K562 (cell line): Measurements from ENCODE around the gene BTLA. TPM values are rescaled to one million over a fixed set of nuclear protein-coding genes. Genes with fewer than 3 reads are reported as not detected.

Experiments
- ATAC-seq: fragments of 200-7000 bp; cut with Tn5 transposase; 3 replicates; pipeline ENCODE4 v1.9.1; 2020; ENCODE audit warnings: moderate library complexity
- BruUV-seq: library from RNA; stranded (reverse); fragments of 400-500 nt; replicated peaks from 2 replicates; lab custom pipeline; 2021; lab: Mats Ljungman, UMichigan
- CTCF ChIA-PET: fragments of 300-600 bp; formaldehyde crosslinking; extraction: SDS; loops from one replicate; lab custom pipeline; 2021; ENCODE audit warnings: low intra/inter-chr PET ratio; lab: Yijun Ruan, JAX
- POLR2A ChIA-PET: fragments of 300-600, 350-650 bp; sonication (Branson Sonifier 250); formaldehyde crosslinking; extraction: SDS; loops from one replicate; lab custom pipeline; 2021; ENCODE audit warnings: antibody characterized with exemption, inconsistent platforms; lab: Yijun Ruan, JAX
- DNase-seq, 4 experiments: peaks; one replicate each; pipeline versions ENCODE4 v3.0.0 to v3.0.0-alpha.2; 2011 to 2018; ENCODE audit warnings: low spot score in 3 of 4, mixed read lengths in 3 of 4; ENCODE audit errors: extremely low read depth in 1 of 4
- FAIRE-seq: peaks from 2 replicates; lab custom pipeline; 2011; peaks lifted over from hg19 to GRCh38; lab: Jason Lieb, UNC
- H2AFZ ChIP-seq: 2 replicates; pipeline ENCODE4 v1.6.0; 2011; ENCODE audit warnings: low read depth, low read length, control low read depth, inconsistent platforms
- H3K27ac ChIP-seq: fragments of 200-600 bp; 3 replicates; pipeline ENCODE4 v1.8.0; 2011; ENCODE audit warnings: low read depth, mild to moderate bottlenecking, control low read depth, inconsistent platforms, low read length, moderate library complexity, mixed read lengths; ENCODE audit errors: extremely low read depth
- H3K27me3 ChIP-seq, 2 experiments: fragments of 300-600 bp in 1 of 2; 2 replicates in 1 of 2; 3 replicates in 1 of 2; pipeline versions ENCODE4 v1.6.0 to v1.8.0; 2011; ENCODE audit warnings: inconsistent platforms in 2 of 2, low read length in 2 of 2, mild to moderate bottlenecking in 1 of 2, mixed read lengths in 1 of 2, moderate library complexity in 1 of 2; ENCODE audit not compliant: control insufficient read depth in 2 of 2, insufficient read depth in 2 of 2
- H3K36me3 ChIP-seq: fragments of 300-600 bp; 3 replicates; pipeline ENCODE4 v1.8.0; 2011; ENCODE audit warnings: mild to moderate bottlenecking, low read length, inconsistent platforms; ENCODE audit not compliant: control insufficient read depth, insufficient read depth
- H3K4me1 ChIP-seq, 2 experiments: fragments of 200-600 bp in 1 of 2; replicated peaks in 1 of 2; 2 replicates in 1 of 2; 3 replicates in 1 of 2; pipeline versions ENCODE4 v1.5.1 to v1.8.0; 2011; ENCODE audit warnings: inconsistent platforms in 2 of 2, low read length in 2 of 2, mild to moderate bottlenecking in 1 of 2, mixed read lengths in 1 of 2, moderate library complexity in 1 of 2; ENCODE audit not compliant: control insufficient read depth in 2 of 2, insufficient read depth in 2 of 2
- H3K4me2 ChIP-seq: 2 replicates; pipeline ENCODE4 v1.6.1; 2011; ENCODE audit warnings: low read length, control low read depth, inconsistent platforms, mixed read lengths; ENCODE audit not compliant: insufficient read depth
- H3K4me3 ChIP-seq: fragments of 200-600 bp; sonication (generic), shearing (Covaris generic); 2 replicates; pipeline ENCODE4 v1.5.1; 2016; ENCODE audit warnings: control low read depth, inconsistent platforms
- H3K79me2 ChIP-seq: fragments of 200-600 bp; 3 replicates; pipeline ENCODE4 v1.8.0; 2011; ENCODE audit warnings: low read length, inconsistent platforms; ENCODE audit not compliant: control insufficient read depth, insufficient read depth
- H3K9ac ChIP-seq, 2 experiments: 2 replicates each; pipeline versions ENCODE4 v1.6.0 to v1.6.1; 2011; ENCODE audit warnings: low read depth in 2 of 2, low read length in 2 of 2, control low read depth in 1 of 2, inconsistent platforms in 1 of 2, mild to moderate bottlenecking in 1 of 2, mixed read lengths in 1 of 2; ENCODE audit not compliant: insufficient read depth in 1 of 2
- H3K9me1 ChIP-seq: one replicate; pipeline ENCODE4 v1.6.0; 2011; ENCODE audit warnings: inconsistent platforms, mild to moderate bottlenecking, low read length, moderate library complexity; ENCODE audit not compliant: control insufficient read depth, insufficient read depth
- H3K9me3 ChIP-seq: replicated peaks from 2 replicates; pipeline ENCODE4 v1.5.1; 2011; ENCODE audit warnings: low read depth, low read length, inconsistent platforms; ENCODE audit not compliant: control insufficient read depth, insufficient read depth
- H4K20me1 ChIP-seq: replicated peaks from 2 replicates; pipeline ENCODE4 v1.6.1; 2011; ENCODE audit warnings: low read length, inconsistent platforms, mixed read lengths; ENCODE audit not compliant: control insufficient read depth, insufficient read depth
- OTX1 ChIP-seq: fragments of 450-650 bp; formaldehyde crosslinking; IDR thresholded peaks from 2 replicates; pipeline ENCODE4 v1.4.0; 2022; ENCODE audit warnings: mild to moderate bottlenecking
- SMARCA5 ChIP-seq: fragments of 450-650 bp; IDR thresholded peaks from 2 replicates; pipeline ENCODE4 v1.6.1; 2016
- TEAD1 ChIP-seq, 2 experiments: fragments of 450-650 bp in 1 of 2; sonication (generic) in 1 of 2; formaldehyde crosslinking; IDR thresholded peaks; 2 replicates each; pipeline versions ENCODE4 v1.4.0 to v1.8.0; 2020 to 2022; ENCODE audit warnings: mild to moderate bottlenecking in 2 of 2, missing genetic modification reagents in 1 of 2
- TFAM ChIP-seq: fragments of 250-450 bp; sonication (Bioruptor Pico); conservative IDR thresholded peaks from 2 replicates; pipeline ENCODE4 v1.5.0; 2021; ENCODE audit warnings: mild to moderate bottlenecking, moderate library complexity
- XRCC4 ChIP-seq: IDR thresholded peaks from one replicate; pipeline ENCODE4 v1.6.1; 2011; ENCODE audit not compliant: insufficient read depth, insufficient read length; ENCODE audit errors: extremely low read depth
- ZNF589 ChIP-seq: fragments of 200-800 bp; sonication (Bioruptor generic); IDR thresholded peaks from 2 replicates; pipeline ENCODE4 v1.6.1; 2016; ENCODE audit warnings: low read depth, missing genetic modification characterization, missing compliant biosample characterization
- WGBS: fragments of 100-300 bp; shearing (Covaris generic); methylation state at CpG from one replicate; pipeline ENCODE4 v1.1.6; 2016; ENCODE audit warnings: low coverage, mixed read lengths; ENCODE audit not compliant: insufficient coverage; ENCODE audit errors: missing lambda C conversion rate; 5-methylcytosine and 5-hydroxymethylcytosine counted together
- in situ Hi-C: fragments of 300-500 bp; cut with MboI; formaldehyde crosslinking; loops from 4 replicates; pipeline ENCODE4 v1.15.0; 2018; ENCODE audit warnings: inconsistent platforms, mixed read lengths
- intact Hi-C: fragments of 100-400 bp; cut with micrococcal nuclease; formaldehyde crosslinking; loops from 2 replicates; pipeline ENCODE4 v1.14.2; 2022
- polyA plus RNA-seq, 8 experiments: library from polyadenylated mRNA; depleted of rRNA in 4 of 8; stranded (reverse) in 5 of 8; unstranded in 3 of 8; fragments of >200 nt; fragmentation: Nextera tagmentation in 2 of 8; fragmentation: Illumina TruSeq in 1 of 8; extraction: Ambion mirVana in 2 of 8; extraction: Trizol in 1 of 8; gene quantifications; 2 replicates each; pipeline versions ENCODE4 v1.2.1 to v1.2.3, GENCODE V29; 2011 to 2014; ENCODE audit warnings: inconsistent platforms in 1 of 8, missing spikeins in 1 of 8
- total RNA-seq, 7 experiments: library from RNA; depleted of rRNA in 6 of 7; stranded (reverse); fragments of >200 nt in 6 of 7; fragmentation: Illumina TruSeq in 2 of 7; extraction: Trizol in 2 of 7; gene quantifications; 2 replicates each; pipeline versions ENCODE4 v1.2.1 to v1.2.3, GENCODE V29; 2011 to 2021; ENCODE audit warnings: low replicate concordance in 1 of 7
- TF ChIP-seq, protein P1 (sequence below): fragments of 250-450 bp; sonication (Bioruptor Pico); IDR thresholded peaks from 2 replicates; pipeline ENCODE4 v1.5.0; 2021
- TF ChIP-seq, protein P2 (sequence below): IDR thresholded peaks from 2 replicates; pipeline ENCODE4 v1.6.1; 2011; ENCODE audit not compliant: insufficient read length; ENCODE audit errors: extremely low read depth
- TF ChIP-seq, protein P3 (sequence below): fragments of 250-450 bp; sonication (Bioruptor Pico); IDR thresholded peaks from 2 replicates; pipeline ENCODE4 v1.8.0; 2022; ENCODE audit warnings: inconsistent platforms, mild to moderate bottlenecking, moderate library complexity, borderline replicate concordance
- TF ChIP-seq, protein P4 (sequence below): sonication (generic); formaldehyde crosslinking; IDR thresholded peaks from 2 replicates; pipeline ENCODE4 v1.8.0; 2023; ENCODE audit warnings: mild to moderate bottlenecking, missing genetic modification reagents

The BTLA gene
- total and polyA plus RNA-seq, 9 of the 15 experiments (the other 6 are each of a cell fraction or from before 2014, with no cell fraction given) = 0.22 TPM; not detected in 8

DNA sequence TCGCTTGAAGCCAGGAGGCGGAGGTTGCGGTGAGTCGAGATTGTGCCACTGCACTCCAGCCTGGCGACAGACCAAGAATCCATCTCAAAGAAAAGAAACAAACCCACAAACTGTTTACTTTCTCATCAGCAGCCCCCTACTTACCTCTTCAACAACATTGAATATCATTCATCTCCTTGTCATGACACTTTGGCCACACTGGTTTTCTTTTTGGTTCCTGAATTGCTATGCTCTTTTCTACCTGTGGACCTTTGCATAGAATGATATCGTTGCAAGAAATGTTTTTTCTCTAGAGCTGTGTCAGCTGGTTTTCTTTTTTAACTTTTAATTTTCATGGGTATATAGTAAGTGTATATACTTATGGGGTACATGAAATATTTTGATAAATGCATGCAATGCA is 83.9 kb downstream of the BTLA start:
- Histone ChIP-seq H3K27me3 (no peaks in the 10 kb centered on the region), H3K9me1 (no peaks in the 10 kb centered on the region), H2AFZ (no peak overlapping the region), H3K9me3 (no peaks in the 10 kb centered on the region), H4K20me1 (no peaks in the 10 kb centered on the region), H3K4me3 (no peak overlapping the region), H3K4me2 (no peak overlapping the region), H3K9ac (no peak overlapping the region), H3K27ac (no peak overlapping the region), H3K4me1 (no peaks in the 10 kb centered on the region), H3K79me2 (no peaks in the 10 kb centered on the region), H3K36me3 (no peaks in the 10 kb centered on the region)
- 0% methylated on average over 2 of the region's 6 CpGs for WGBS
- ChIA-PET CTCF (no interaction called here), POLR2A (no interaction called here)
- intact Hi-C loops (no loop called here), in situ Hi-C loops (no loop called here)
- FAIRE-seq = no peak
- no peak for DNase-seq
- TF ChIP-seq, protein P1, sequence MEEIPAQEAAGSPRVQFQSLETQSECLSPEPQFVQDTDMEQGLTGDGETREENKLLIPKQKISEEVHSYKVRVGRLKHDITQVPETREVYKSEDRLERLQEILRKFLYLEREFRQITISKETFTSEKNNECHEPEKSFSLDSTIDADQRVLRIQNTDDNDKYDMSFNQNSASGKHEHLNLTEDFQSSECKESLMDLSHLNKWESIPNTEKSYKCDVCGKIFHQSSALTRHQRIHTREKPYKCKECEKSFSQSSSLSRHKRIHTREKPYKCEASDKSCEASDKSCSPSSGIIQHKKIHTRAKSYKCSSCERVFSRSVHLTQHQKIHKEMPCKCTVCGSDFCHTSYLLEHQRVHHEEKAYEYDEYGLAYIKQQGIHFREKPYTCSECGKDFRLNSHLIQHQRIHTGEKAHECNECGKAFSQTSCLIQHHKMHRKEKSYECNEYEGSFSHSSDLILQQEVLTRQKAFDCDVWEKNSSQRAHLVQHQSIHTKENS = no peak
- TF ChIP-seq TEAD1 (CRISPR knock-in tag; IDR thresholded peaks at IDR 0.05) (no peak), ZNF589 (no peak), OTX1 (CRISPR knock-in tag) (no peak), TFAM (no peak), SMARCA5 (no peak), XRCC4 (no peak)
- TF ChIP-seq, protein P2, sequence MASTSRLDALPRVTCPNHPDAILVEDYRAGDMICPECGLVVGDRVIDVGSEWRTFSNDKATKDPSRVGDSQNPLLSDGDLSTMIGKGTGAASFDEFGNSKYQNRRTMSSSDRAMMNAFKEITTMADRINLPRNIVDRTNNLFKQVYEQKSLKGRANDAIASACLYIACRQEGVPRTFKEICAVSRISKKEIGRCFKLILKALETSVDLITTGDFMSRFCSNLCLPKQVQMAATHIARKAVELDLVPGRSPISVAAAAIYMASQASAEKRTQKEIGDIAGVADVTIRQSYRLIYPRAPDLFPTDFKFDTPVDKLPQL = no peak
- TF ChIP-seq, protein P3, sequence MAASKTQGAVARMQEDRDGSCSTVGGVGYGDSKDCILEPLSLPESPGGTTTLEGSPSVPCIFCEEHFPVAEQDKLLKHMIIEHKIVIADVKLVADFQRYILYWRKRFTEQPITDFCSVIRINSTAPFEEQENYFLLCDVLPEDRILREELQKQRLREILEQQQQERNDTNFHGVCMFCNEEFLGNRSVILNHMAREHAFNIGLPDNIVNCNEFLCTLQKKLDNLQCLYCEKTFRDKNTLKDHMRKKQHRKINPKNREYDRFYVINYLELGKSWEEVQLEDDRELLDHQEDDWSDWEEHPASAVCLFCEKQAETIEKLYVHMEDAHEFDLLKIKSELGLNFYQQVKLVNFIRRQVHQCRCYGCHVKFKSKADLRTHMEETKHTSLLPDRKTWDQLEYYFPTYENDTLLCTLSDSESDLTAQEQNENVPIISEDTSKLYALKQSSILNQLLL (CRISPR knock-in tag) = no peak
- TF ChIP-seq, protein P4, sequence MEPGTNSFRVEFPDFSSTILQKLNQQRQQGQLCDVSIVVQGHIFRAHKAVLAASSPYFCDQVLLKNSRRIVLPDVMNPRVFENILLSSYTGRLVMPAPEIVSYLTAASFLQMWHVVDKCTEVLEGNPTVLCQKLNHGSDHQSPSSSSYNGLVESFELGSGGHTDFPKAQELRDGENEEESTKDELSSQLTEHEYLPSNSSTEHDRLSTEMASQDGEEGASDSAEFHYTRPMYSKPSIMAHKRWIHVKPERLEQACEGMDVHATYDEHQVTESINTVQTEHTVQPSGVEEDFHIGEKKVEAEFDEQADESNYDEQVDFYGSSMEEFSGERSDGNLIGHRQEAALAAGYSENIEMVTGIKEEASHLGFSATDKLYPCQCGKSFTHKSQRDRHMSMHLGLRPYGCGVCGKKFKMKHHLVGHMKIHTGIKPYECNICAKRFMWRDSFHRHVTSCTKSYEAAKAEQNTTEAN (CRISPR knock-in tag) = no peak
- no peak for ATAC-seq
- BruUV-seq = no TSS peak

Other genes starting within 250 kb of the BTLA start
- gene SLC9C1, start 205.3 kb downstream of the BTLA start, total RNA-seq (2014; rRNA removed) = not detected in 2 replicates
- not detected in 2 replicates for gene SLC9C1, start 205.3 kb downstream of the BTLA start, total RNA-seq (2014; rRNA removed; fragmentation: Illumina TruSeq; extraction: Trizol)
- gene SLC9C1, start 205.3 kb downstream of the BTLA start, total RNA-seq (2015; rRNA removed; fragmentation: Illumina TruSeq; extraction: Trizol) = not detected in 2 replicates
- not detected in 2 replicates for gene SLC9C1, start 205.3 kb downstream of the BTLA start, total RNA-seq (2021)
- gene SLC9C1, start 205.3 kb downstream of the BTLA start, polyA plus RNA-seq (2011; rRNA removed) = not detected in 2 replicates
- gene SLC9C1, start 205.3 kb downstream of the BTLA start, polyA plus RNA-seq (2014; fragmentation: Illumina TruSeq; extraction: Trizol) = not detected in 2 replicates
- not detected for gene SLC9C1, start 205.3 kb downstream of the BTLA start, polyA plus RNA-seq (2014; fragmentation: Nextera tagmentation; extraction: Ambion mirVana)
- gene SLC9C1, start 205.3 kb downstream of the BTLA start, polyA plus RNA-seq (2014; rRNA removed) = not detected in 2 replicates
- not detected in 2 replicates for gene CD200, start 166.3 kb downstream of the BTLA start, total RNA-seq (2014; rRNA removed)
- not detected in 2 replicates for gene CD200, start 166.3 kb downstream of the BTLA start, total RNA-seq (2014; rRNA removed; fragmentation: Illumina TruSeq; extraction: Trizol)
- gene CD200, start 166.3 kb downstream of the BTLA start, total RNA-seq (2015; rRNA removed; fragmentation: Illumina TruSeq; extraction: Trizol) = not detected in 2 replicates
- gene CD200, start 166.3 kb downstream of the BTLA start, total RNA-seq (2021) = 0.13 and 0.47 TPM in 2 replicates
- gene CD200, start 166.3 kb downstream of the BTLA start, polyA plus RNA-seq (2011; rRNA removed) = not detected in 2 replicates
- gene CD200, start 166.3 kb downstream of the BTLA start, polyA plus RNA-seq (2014; fragmentation: Illumina TruSeq; extraction: Trizol) = not detected in 2 replicates
- not detected for gene CD200, start 166.3 kb downstream of the BTLA start, polyA plus RNA-seq (2014; fragmentation: Nextera tagmentation; extraction: Ambion mirVana)
- not detected in 2 replicates for gene CD200, start 166.3 kb downstream of the BTLA start, polyA plus RNA-seq (2014; rRNA removed)
- 92.1 and 107 TPM in 2 replicates for gene ATG3, start 62.5 kb upstream of the BTLA start, total RNA-seq (2014; rRNA removed)
- 58.5 and 66.0 TPM in 2 replicates for gene ATG3, start 62.5 kb upstream of the BTLA start, total RNA-seq (2014; rRNA removed; fragmentation: Illumina TruSeq; extraction: Trizol)
- gene ATG3, start 62.5 kb upstream of the BTLA start, total RNA-seq (2015; rRNA removed; fragmentation: Illumina TruSeq; extraction: Trizol) = 63.8 and 67.0 TPM in 2 replicates
- 61.9 and 64.7 TPM in 2 replicates for gene ATG3, start 62.5 kb upstream of the BTLA start, total RNA-seq (2021)
- gene ATG3, start 62.5 kb upstream of the BTLA start, polyA plus RNA-seq (2011; rRNA removed) = 39.2 and 52.0 TPM in 2 replicates
- 73.3 and 83.7 TPM in 2 replicates for gene ATG3, start 62.5 kb upstream of the BTLA start, polyA plus RNA-seq (2014; fragmentation: Illumina TruSeq; extraction: Trizol)
- gene ATG3, start 62.5 kb upstream of the BTLA start, polyA plus RNA-seq (2014; fragmentation: Nextera tagmentation; extraction: Ambion mirVana) = 10 to 100 TPM; 48.7 to 60.9 TPM
- gene ATG3, start 62.5 kb upstream of the BTLA start, polyA plus RNA-seq (2014; rRNA removed) = 60.7 and 69.3 TPM in 2 replicates
- 4.0 and 6.7 TPM in 2 replicates for gene SLC35A5, start 62.6 kb upstream of the BTLA start, total RNA-seq (2014; rRNA removed)
- 10.9 and 14.6 TPM in 2 replicates for gene SLC35A5, start 62.6 kb upstream of the BTLA start, total RNA-seq (2014; rRNA removed; fragmentation: Illumina TruSeq; extraction: Trizol)
- gene SLC35A5, start 62.6 kb upstream of the BTLA start, total RNA-seq (2015; rRNA removed; fragmentation: Illumina TruSeq; extraction: Trizol) = 7.8 and 9.6 TPM in 2 replicates
- gene SLC35A5, start 62.6 kb upstream of the BTLA start, total RNA-seq (2021) = 8.4 and 10.6 TPM in 2 replicates
- 10.5 and 11.9 TPM in 2 replicates for gene SLC35A5, start 62.6 kb upstream of the BTLA start, polyA plus RNA-seq (2011; rRNA removed)
- 8.4 and 9.7 TPM in 2 replicates for gene SLC35A5, start 62.6 kb upstream of the BTLA start, polyA plus RNA-seq (2014; fragmentation: Illumina TruSeq; extraction: Trizol)
- gene SLC35A5, start 62.6 kb upstream of the BTLA start, polyA plus RNA-seq (2014; fragmentation: Nextera tagmentation; extraction: Ambion mirVana) = 10 to 100 TPM; 12.9 to 13.0 TPM
- gene SLC35A5, start 62.6 kb upstream of the BTLA start, polyA plus RNA-seq (2014; rRNA removed) = 4.9 and 8.0 TPM in 2 replicates
- gene CCDC80, start 141.7 kb upstream of the BTLA start, total RNA-seq (2014; rRNA removed) = 0.59 and 0.61 TPM in 2 replicates
- gene CCDC80, start 141.7 kb upstream of the BTLA start, total RNA-seq (2014; rRNA removed; fragmentation: Illumina TruSeq; extraction: Trizol) = 0.69 and 1.5 TPM in 2 replicates
- 1.5 and 1.6 TPM in 2 replicates for gene CCDC80, start 141.7 kb upstream of the BTLA start, total RNA-seq (2015; rRNA removed; fragmentation: Illumina TruSeq; extraction: Trizol)
- 1.4 and 2.2 TPM in 2 replicates for gene CCDC80, start 141.7 kb upstream of the BTLA start, total RNA-seq (2021)
- gene CCDC80, start 141.7 kb upstream of the BTLA start, polyA plus RNA-seq (2011; rRNA removed) = 0.12 and 0.17 TPM in 2 replicates
- 0.40 and 1.4 TPM in 2 replicates for gene CCDC80, start 141.7 kb upstream of the BTLA start, polyA plus RNA-seq (2014; fragmentation: Illumina TruSeq; extraction: Trizol)
- gene CCDC80, start 141.7 kb upstream of the BTLA start, polyA plus RNA-seq (2014; fragmentation: Nextera tagmentation; extraction: Ambion mirVana) = 1 to 10 TPM in 1 of 2 experiments, under 1 TPM in 1; 0.73 to 2.0 TPM
- gene CCDC80, start 141.7 kb upstream of the BTLA start, polyA plus RNA-seq (2014; rRNA removed) = 0.19 and 1.1 TPM in 2 replicates